HepG2 (cell line): Measurements from ENCODE around the gene LENEP. TPM values are rescaled to one million over a fixed set of nuclear protein-coding genes. Genes with fewer than 3 reads are reported as not detected.

Experiments used
- ATF1 ChIP-seq: IDR thresholded peaks from 2 replicates; pipeline ENCODE4 v1.6.1; 2016; ENCODE audit warnings: mild to moderate bottlenecking, control low read depth
- BRF2 ChIP-seq: sonication (generic); formaldehyde crosslinking; IDR thresholded peaks from 2 replicates; pipeline ENCODE4 v1.8.1; 2022; ENCODE audit warnings: mild to moderate bottlenecking, missing genetic modification reagents
- CREM ChIP-seq, 2 experiments: sonication (generic) in 1 of 2; formaldehyde crosslinking in 1 of 2; IDR thresholded peaks; 2 replicates each; pipeline versions ENCODE4 v1.4.0 to v1.6.1; 2016 to 2020; ENCODE audit warnings: antibody characterized with exemption in 1 of 2, mild to moderate bottlenecking in 1 of 2, missing genetic modification reagents in 1 of 2
- EHMT2 ChIP-seq: fragments of 200-600 bp; sonication (generic); IDR thresholded peaks from 2 replicates; pipeline ENCODE4 v1.7.0; 2017; ENCODE audit warnings: antibody characterized with exemption, low read depth, low read length, borderline replicate concordance
- HDAC2 ChIP-seq: sonication (generic); formaldehyde crosslinking; IDR thresholded peaks from 2 replicates; pipeline ENCODE4 v1.4.0; 2020; ENCODE audit warnings: missing genetic modification reagents
- HMGA1 ChIP-seq: sonication (generic); formaldehyde crosslinking; conservative IDR thresholded peaks from 2 replicates; pipeline ENCODE4 v1.4.0; 2020; ENCODE audit warnings: missing genetic modification reagents
- HNF1A ChIP-seq, 2 experiments: sonication (generic) in 1 of 2; formaldehyde crosslinking in 1 of 2; IDR thresholded peaks; 2 replicates each; pipeline versions ENCODE4 v1.4.0 to v1.6.1; 2016 to 2020; ENCODE audit warnings: borderline replicate concordance in 1 of 2, low read depth in 1 of 2, mild to moderate bottlenecking in 1 of 2, missing genetic modification reagents in 1 of 2
- HNF1B ChIP-seq: sonication (generic); formaldehyde crosslinking; IDR thresholded peaks from 2 replicates; pipeline ENCODE4 v1.5.1; 2020; ENCODE audit warnings: mild to moderate bottlenecking, moderate library complexity, missing genetic modification reagents
- HNRNPL ChIP-seq: fragments of 200-400 bp; formaldehyde crosslinking; IDR thresholded peaks from 2 replicates; pipeline ENCODE4 v1.6.1; 2017; ENCODE audit warnings: mild to moderate bottlenecking, low read depth, low read length
- HOXD1 ChIP-seq: sonication (generic); formaldehyde crosslinking; IDR thresholded peaks from 2 replicates; pipeline ENCODE4 v1.5.0; 2020; ENCODE audit warnings: missing genetic modification reagents
- JUND ChIP-seq: sonication (generic); formaldehyde crosslinking; IDR thresholded peaks from 2 replicates; pipeline ENCODE4 v1.8.0; 2022; ENCODE audit warnings: mild to moderate bottlenecking, missing genetic modification reagents
- NCOR1 ChIP-seq: fragments of 200-600 bp; sonication (generic); IDR thresholded peaks from 2 replicates; pipeline ENCODE4 v1.7.0; 2017; ENCODE audit warnings: antibody characterized with exemption, low read length, borderline replicate concordance
- NFYC ChIP-seq: IDR thresholded peaks from 2 replicates; pipeline ENCODE4 v1.6.1; 2016; ENCODE audit warnings: missing genetic modification reagents, missing compliant biosample characterization
- SALL2 ChIP-seq: sonication (generic); formaldehyde crosslinking; IDR thresholded peaks from 2 replicates; pipeline ENCODE4 v1.8.1; 2023; ENCODE audit warnings: mild to moderate bottlenecking, missing genetic modification reagents, inconsistent platforms
- ZBTB26 ChIP-seq: IDR thresholded peaks from 2 replicates; pipeline ENCODE4 v1.6.1; 2016; ENCODE audit warnings: missing compliant biosample characterization, missing genetic modification reagents, borderline replicate concordance
- ZFP36L2 ChIP-seq: sonication (generic); formaldehyde crosslinking; IDR thresholded peaks from 2 replicates; pipeline ENCODE4 v1.4.0; 2020; ENCODE audit warnings: missing genetic modification reagents
- ZNF180 ChIP-seq: sonication (generic); formaldehyde crosslinking; IDR thresholded peaks from 2 replicates; pipeline ENCODE4 v1.4.0; 2020; ENCODE audit warnings: low read depth, missing genetic modification reagents, borderline replicate concordance
- ZNF550 ChIP-seq: sonication (generic); formaldehyde crosslinking; IDR thresholded peaks from 2 replicates; pipeline ENCODE4 v1.4.0; 2020; ENCODE audit warnings: mild to moderate bottlenecking, missing genetic modification reagents, borderline replicate concordance
- ZNF607 ChIP-seq: sonication (generic); formaldehyde crosslinking; IDR thresholded peaks from 2 replicates; pipeline ENCODE4 v1.5.1; 2020; ENCODE audit warnings: missing genetic modification reagents, mild to moderate bottlenecking, borderline replicate concordance
- ZNF703 ChIP-seq: sonication (generic); formaldehyde crosslinking; IDR thresholded peaks from 2 replicates; pipeline ENCODE4 v1.5.1; 2020; ENCODE audit warnings: missing genetic modification reagents, mild to moderate bottlenecking, moderate library complexity, borderline replicate concordance
- ZNF776 ChIP-seq: sonication (generic); formaldehyde crosslinking; IDR thresholded peaks from 2 replicates; pipeline ENCODE4 v1.4.0; 2020; ENCODE audit warnings: mild to moderate bottlenecking, missing genetic modification reagents
- polyA plus RNA-seq, 8 experiments: library from polyadenylated mRNA; depleted of rRNA in 3 of 8; stranded (reverse) in 7 of 8; unstranded in 1 of 8; fragments of >200 nt; fragmentation: Illumina TruSeq in 4 of 8; extraction: Trizol in 4 of 8; gene quantifications; 2 replicates each; pipeline versions ENCODE4 v1.2.1 to v1.2.3, GENCODE V29; 2011 to 2016; ENCODE audit warnings: low read depth in 4 of 8, missing spikeins in 1 of 8, mixed read lengths in 1 of 8; ENCODE audit not compliant: insufficient read depth in 1 of 8
- total RNA-seq, 5 experiments: library from RNA; depleted of rRNA; stranded (reverse); fragments of >200 nt; fragmentation: Illumina TruSeq; extraction: Trizol; gene quantifications; 2 replicates each; pipeline ENCODE4 v1.2.3, GENCODE V29; 2016; ENCODE audit warnings: low read depth in 1 of 5

LENEP gene
- total and polyA plus RNA-seq, 2 of the 13 experiments (the other 11 are each of a cell fraction or from before 2014, with no cell fraction given): 0.29 TPM; not detected in 1

- no peak for TF ChIP-seq HNF1B (CRISPR knock-in tag)
- 0 out of 2 replicates have a peak, but pooled peaks have one; percentile 31 for TF ChIP-seq HDAC2 (CRISPR knock-in tag)
- no peak for TF ChIP-seq EHMT2
- no peak for TF ChIP-seq ZNF550 (CRISPR knock-in tag)
- no peak for TF ChIP-seq ZNF703 (CRISPR knock-in tag)
- no peak for TF ChIP-seq HMGA1 (CRISPR knock-in tag)
- TF ChIP-seq HNRNPL: peak; percentile 66; the same call in 1 of the 2 replicates
- TF ChIP-seq HOXD1 (CRISPR knock-in tag): no peak
- TF ChIP-seq ZNF180 (CRISPR knock-in tag): no peak
- peak; percentile 77; the same call in 1 of the 2 replicates for TF ChIP-seq NCOR1
- 0 out of 2 replicates have a peak, but pooled peaks have one; percentile 1 for TF ChIP-seq ZBTB26 (CRISPR knock-in tag)
- peak; percentile 52; the same call in 1 of the 2 replicates for TF ChIP-seq CREM (IDR thresholded peaks at IDR 0.05)
- no peak for TF ChIP-seq CREM (CRISPR knock-in tag; IDR thresholded peaks at IDR 0.05)
- no peak for TF ChIP-seq ZFP36L2 (CRISPR knock-in tag)
- 0 out of 2 replicates have a peak, but pooled peaks have one; percentile 16 for TF ChIP-seq ZNF607
- no peak for TF ChIP-seq ZNF776 (CRISPR knock-in tag)
- no peak for TF ChIP-seq ATF1 (CRISPR knock-in tag)
- no peak for TF ChIP-seq JUND (CRISPR knock-in tag)
- no peak for TF ChIP-seq BRF2 (CRISPR knock-in tag)
- peak; percentile 19; the same call in 1 of the 2 replicates for TF ChIP-seq HNF1A (IDR thresholded peaks at IDR 0.05; ENCODE audit: low read depth)
- TF ChIP-seq HNF1A (CRISPR knock-in tag; IDR thresholded peaks at IDR 0.05; ENCODE audit: borderline replicate concordance): no peak
- TF ChIP-seq SALL2 (CRISPR knock-in tag): no peak
- peak; percentile 89 for TF ChIP-seq NFYC (CRISPR knock-in tag)
These were observed 8.5 kb downstream of the LENEP start (continued) for GRCh38 chr1:155001675-155002463.
